Measurements from ENCODE around the gene DAAM2. TPM values are rescaled to one million over a fixed set of nuclear protein-coding genes. Genes with fewer than 3 reads are reported as not detected.

The DAAM2 gene
- total RNA-seq, 6 donors from 2014 or later = 21.0 to 81.7 (median 31.9) TPM

DNA sequence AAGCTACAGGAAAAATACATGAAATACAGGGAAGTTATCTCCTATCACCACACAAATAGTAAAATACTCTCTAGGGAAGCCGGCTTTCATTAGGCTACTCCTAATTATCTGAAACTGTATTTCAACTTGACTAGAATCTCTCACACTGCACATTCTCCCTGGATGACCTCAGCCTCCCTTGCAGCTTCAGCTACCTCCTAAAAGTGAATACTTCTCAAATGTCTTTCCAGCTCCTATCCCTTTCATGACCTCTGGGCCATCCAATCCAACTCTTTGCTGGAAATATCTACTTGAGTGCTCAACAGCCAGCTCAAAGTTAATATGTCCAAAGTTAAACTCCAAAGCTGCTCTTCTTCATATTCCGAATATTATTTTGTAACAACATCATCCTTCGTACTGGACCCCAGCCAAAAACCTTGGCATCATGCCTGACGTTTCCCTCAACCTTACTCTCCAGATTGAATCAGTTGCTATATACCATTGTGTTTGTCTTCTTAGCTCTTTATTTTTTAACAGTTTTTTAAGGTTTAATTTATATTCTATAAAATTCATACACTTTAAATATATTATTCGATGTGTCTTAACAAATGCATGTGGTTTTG lies 37.6 kb upstream of the DAAM2 start:
- TF ChIP-seq POLR2AphosphoS5 (IDR thresholded peaks at IDR 0.05) (no peak), EP300 (IDR thresholded peaks at IDR 0.05) (no peak)
- Histone ChIP-seq H3K9me3 (no peaks in the 10 kb centered on the region), H3K4me3 (no peak overlapping the region), H3K36me3 (no peaks in the 10 kb centered on the region), H3K27ac (no peak overlapping the region), H3K27me3 (no peaks in the 10 kb centered on the region), H3K4me1 (no peaks in the 10 kb centered on the region)
- DNase-seq (no peak), ATAC-seq (ENCODE audit: low FRiP score in 2 of 2) (no peak)
- 67 to 73% methylated on average over 5 of the region's 5 CpGs for WGBS, 2 donors

DNA sequence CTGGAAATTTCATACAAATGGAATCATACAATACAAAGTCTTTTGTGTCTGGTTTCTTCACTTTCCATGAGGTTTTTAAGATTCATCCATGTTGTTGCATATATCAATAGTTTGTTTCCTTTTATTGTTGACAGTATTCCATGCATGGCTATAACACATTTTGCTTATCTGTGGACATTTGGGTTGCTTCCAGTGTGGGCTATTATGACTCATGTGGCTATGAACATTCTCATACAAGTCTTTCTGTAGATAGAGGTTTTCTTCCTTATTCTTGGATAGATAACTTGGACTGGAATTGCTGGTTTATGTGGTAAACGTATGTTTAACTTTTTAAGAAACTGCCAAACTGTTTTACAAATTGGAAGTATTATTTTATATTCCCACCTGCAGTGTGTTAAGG lies 36.9 kb upstream of the DAAM2 start:
- H3K27me3 ChIP-seq = no peaks in the 10 kb centered on the region
- no peaks in the 10 kb centered on the region for H3K36me3 ChIP-seq
- DNase-seq (no peak), ATAC-seq (ENCODE audit: low FRiP score in 2 of 2) (no peak)
- TF ChIP-seq, protein P1, sequence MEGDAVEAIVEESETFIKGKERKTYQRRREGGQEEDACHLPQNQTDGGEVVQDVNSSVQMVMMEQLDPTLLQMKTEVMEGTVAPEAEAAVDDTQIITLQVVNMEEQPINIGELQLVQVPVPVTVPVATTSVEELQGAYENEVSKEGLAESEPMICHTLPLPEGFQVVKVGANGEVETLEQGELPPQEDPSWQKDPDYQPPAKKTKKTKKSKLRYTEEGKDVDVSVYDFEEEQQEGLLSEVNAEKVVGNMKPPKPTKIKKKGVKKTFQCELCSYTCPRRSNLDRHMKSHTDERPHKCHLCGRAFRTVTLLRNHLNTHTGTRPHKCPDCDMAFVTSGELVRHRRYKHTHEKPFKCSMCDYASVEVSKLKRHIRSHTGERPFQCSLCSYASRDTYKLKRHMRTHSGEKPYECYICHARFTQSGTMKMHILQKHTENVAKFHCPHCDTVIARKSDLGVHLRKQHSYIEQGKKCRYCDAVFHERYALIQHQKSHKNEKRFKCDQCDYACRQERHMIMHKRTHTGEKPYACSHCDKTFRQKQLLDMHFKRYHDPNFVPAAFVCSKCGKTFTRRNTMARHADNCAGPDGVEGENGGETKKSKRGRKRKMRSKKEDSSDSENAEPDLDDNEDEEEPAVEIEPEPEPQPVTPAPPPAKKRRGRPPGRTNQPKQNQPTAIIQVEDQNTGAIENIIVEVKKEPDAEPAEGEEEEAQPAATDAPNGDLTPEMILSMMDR (IDR thresholded peaks at IDR 0.05) = no peak
- TF ChIP-seq EP300 (IDR thresholded peaks at IDR 0.05) (no peak), POLR2A (IDR thresholded peaks at IDR 0.05) (no peak), POLR2AphosphoS5 (IDR thresholded peaks at IDR 0.05) (no peak)
- H3K27ac ChIP-seq = no peak overlapping the region
- H3K4me1 ChIP-seq = no peaks in the 10 kb centered on the region
- H3K9me3 ChIP-seq = no peaks in the 10 kb centered on the region
- H3K4me3 ChIP-seq = no peak overlapping the region
- 65 to 88% methylated on average over 1 of the region's 1 CpG for WGBS, 2 donors

DNA sequence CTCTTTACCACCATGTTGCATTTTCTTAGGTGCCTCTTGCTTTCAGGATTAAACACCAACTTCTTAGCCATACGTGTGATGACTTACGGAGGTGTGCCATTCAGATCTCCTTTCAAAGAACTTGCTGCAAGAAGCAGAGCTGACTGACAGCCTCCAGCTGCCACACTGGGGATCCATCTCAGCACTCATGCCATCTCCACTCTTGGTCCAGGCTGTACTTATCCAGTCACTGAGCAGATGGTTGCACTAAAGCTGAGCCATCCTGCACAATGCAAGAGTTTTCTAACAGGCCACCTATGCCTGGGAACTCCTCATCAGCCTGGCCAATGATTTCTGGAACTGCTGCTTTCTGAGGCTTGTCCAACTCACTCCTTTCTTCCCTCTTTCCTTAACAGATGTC lies 35.6 kb upstream of the DAAM2 start:
- Histone ChIP-seq H3K4me1 (no peaks in the 10 kb centered on the region), H3K36me3 (no peaks in the 10 kb centered on the region), H3K4me3 (no peak overlapping the region), H3K27me3 (no peaks in the 10 kb centered on the region), H3K9me3 (no peaks in the 10 kb centered on the region), H3K27ac (no peak overlapping the region)
- TF ChIP-seq POLR2A (IDR thresholded peaks at IDR 0.05) (no peak), POLR2AphosphoS5 (IDR thresholded peaks at IDR 0.05) (no peak)
- DNase-seq (no peak), ATAC-seq (ENCODE audit: low FRiP score in 2 of 2) (no peak)
- WGBS, 2 donors = 89 to 90% methylated on average over 2 of the region's 2 CpGs

DNA sequence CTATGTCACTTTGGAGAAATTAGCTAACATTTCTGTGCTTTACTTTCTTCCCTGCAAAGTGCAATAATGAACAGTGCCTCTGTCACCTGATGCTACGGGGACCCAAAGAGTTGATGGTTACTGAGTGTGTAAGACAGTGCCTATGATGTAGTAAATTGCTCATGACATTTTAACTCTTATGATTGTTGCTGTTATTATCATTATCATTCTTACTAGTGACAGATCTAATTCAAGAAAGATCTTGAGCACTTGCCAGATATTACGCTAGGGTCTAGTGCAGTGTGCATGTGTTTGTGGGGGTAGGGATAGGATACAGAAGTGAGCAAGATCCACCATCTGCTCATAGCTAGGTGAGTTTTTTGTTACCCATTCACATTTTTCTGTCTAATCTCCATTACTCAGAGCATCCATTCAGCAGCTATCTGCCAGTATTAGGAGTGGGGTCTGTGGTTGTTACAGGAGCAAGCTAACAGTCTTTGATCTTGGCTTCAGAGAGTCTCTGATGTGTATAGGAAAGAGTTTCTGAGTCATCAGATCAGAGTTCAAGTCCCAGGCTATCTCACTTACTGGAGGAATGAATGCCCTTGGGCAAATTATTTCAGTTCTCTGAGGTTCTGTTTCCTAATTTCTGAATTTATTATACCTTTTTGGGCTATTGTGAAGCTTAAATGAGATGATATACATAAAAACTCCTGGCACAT lies 33.1 kb upstream of the DAAM2 start:
- Histone ChIP-seq H3K4me1 (no peaks in the 10 kb centered on the region), H3K9me3 (no peaks in the 10 kb centered on the region), H3K4me3 (no peak overlapping the region), H3K27ac (no peak overlapping the region), H3K27me3 (no peaks in the 10 kb centered on the region), H3K36me3 (no peaks in the 10 kb centered on the region)
- ATAC-seq (ENCODE audit: low FRiP score in 2 of 2) (no peak), DNase-seq (no peak)
- WGBS, 2 donors = 87 to 89% methylated on average over 2 of the region's 2 CpGs
- TF ChIP-seq POLR2AphosphoS5 (IDR thresholded peaks at IDR 0.05) = no peak

DNA sequence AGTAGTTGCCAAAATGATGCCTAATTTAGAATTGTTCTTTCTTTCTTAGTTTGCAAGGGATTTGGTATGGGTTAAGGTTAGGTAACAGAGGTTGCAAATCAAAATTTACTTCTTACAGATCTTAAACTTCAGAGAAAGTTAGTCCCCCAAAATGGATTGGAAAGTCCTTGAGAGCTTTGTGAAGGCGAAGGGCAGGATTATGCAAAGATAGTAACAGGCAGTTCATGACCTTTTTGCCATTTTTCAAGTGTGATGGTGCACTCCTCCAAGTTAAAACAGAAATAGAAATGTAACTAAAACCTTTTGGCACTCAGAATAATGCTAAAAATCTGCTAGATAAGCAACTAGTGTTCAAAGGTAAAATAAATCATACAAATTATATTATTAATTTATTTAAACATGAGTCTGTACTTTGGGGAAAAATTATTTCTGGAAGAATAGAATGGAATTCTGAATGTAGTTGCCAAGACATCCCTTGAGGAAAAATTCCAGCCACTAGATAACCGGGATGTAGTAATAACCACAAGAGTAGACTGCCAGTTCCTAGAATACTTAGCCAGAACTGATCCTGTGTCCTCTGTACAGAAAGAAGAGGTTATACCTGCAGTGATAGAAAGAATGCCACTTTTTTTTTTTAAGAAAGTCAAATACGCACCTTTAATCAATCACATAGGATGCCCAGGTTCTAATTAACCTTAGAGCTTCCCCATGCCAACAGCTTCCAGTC lies 31.8 kb upstream of the DAAM2 start:
- Histone ChIP-seq H3K9me3 (no peaks in the 10 kb centered on the region), H3K36me3 (no peaks in the 10 kb centered on the region), H3K4me3 (no peak overlapping the region), H3K4me1 (no peaks in the 10 kb centered on the region), H3K27me3 (no peaks in the 10 kb centered on the region), H3K27ac (no peak overlapping the region)
- TF ChIP-seq EP300 (IDR thresholded peaks at IDR 0.05) = no peak
- TF ChIP-seq, protein P1 (IDR thresholded peaks at IDR 0.05) = no peak
- no peak for TF ChIP-seq POLR2A (IDR thresholded peaks at IDR 0.05)
- TF ChIP-seq POLR2AphosphoS5 (IDR thresholded peaks at IDR 0.05) = no peak
- 67 to 78% methylated on average over 3 of the region's 3 CpGs for WGBS, 2 donors
- ATAC-seq (ENCODE audit: low FRiP score in 2 of 2) (peak in 1 of 2 donors; percentile 55), DNase-seq (no peak)

DNA sequence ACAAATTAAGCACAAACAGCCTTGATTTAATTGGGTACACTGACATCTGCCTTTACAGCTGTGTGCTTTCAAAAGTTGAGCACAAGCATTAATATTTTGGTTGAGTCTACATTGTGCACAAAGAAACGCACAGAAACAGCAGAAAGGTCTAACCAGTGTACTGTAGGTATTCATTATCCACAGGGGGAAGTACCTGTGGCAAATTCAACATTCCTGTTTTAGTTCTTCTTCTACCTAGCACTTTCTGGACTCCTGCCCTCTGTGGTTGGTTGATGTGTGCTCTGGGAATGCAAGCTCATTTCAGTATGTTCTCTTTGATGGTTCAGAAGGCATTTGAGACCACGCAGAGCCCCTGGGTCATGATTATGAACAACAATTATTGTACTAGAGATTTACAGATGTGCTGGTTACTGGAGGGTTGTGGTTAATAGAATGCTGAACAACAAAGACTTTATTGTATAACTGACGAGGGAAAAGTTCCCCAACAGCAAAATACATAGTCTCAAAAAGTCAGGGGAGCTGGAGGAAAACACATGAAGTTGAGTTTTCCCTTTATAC lies 26.6 kb upstream of the DAAM2 start:
- DNase-seq (no peak), ATAC-seq (ENCODE audit: low FRiP score in 2 of 2) (no peak)
- Histone ChIP-seq H3K4me3 (no peak overlapping the region), H3K9me3 (no peaks in the 10 kb centered on the region), H3K27me3 (no peaks in the 10 kb centered on the region), H3K4me1 (no peaks in the 10 kb centered on the region), H3K36me3 (no peaks in the 10 kb centered on the region), H3K27ac (no peak overlapping the region)
- 70 to 77% methylated on average over 3 of the region's 3 CpGs for WGBS, 2 donors
- TF ChIP-seq, protein P1 (IDR thresholded peaks at IDR 0.05) = no peak
- no peak for TF ChIP-seq POLR2A (IDR thresholded peaks at IDR 0.05)
- TF ChIP-seq EP300 (IDR thresholded peaks at IDR 0.05) = no peak
- TF ChIP-seq POLR2AphosphoS5 (IDR thresholded peaks at IDR 0.05) = no peak
